ENCODE measurements around the gene FBXO4. TPM values are rescaled to one million over a fixed set of nuclear protein-coding genes. Genes with fewer than 3 reads are reported as not detected.

The FBXO4 gene
- polyA plus RNA-seq, 2 of the 4 experiments (the other 2 are of a cell fraction): 9.8 to 22.5 TPM

DNA sequence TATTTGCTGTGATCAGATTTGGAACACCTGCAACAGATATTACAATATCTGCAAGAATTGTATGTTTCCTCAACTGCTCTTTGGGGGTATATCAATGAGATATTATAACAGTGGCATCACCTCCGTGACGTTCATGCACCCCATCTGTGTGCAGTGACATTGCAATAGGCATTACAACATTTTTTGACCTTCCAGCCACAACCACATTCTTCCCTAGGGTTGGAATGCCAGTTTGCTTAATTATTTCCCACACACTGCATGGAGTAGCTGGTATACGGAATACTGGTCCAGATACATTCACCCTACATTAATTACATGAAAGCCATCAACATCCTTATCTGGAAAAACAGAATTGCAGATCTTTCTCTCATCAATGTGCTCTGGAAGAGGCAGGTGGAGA lies 42.3 kb downstream of the FBXO4 start:
- FAIRE-seq: no peak
- no peak overlapping the region for H3K4me2 ChIP-seq
- no peaks in the 10 kb centered on the region for H3K9me3 ChIP-seq
- no peak for TF ChIP-seq NFE2L2 (conservative IDR thresholded peaks at IDR 0.05; ENCODE audit: low read length)
- no peak for TF ChIP-seq MAZ (IDR thresholded peaks at IDR 0.05; ENCODE audit: borderline replicate concordance, low read depth, low read length)
- no peak for TF ChIP-seq POLR2A (IDR thresholded peaks at IDR 0.05; ENCODE audit: low read length)
- no peak for TF ChIP-seq PHF8 (IDR thresholded peaks at IDR 0.05; ENCODE audit: borderline replicate concordance, low read depth)
- TF ChIP-seq HDAC2 (IDR thresholded peaks at IDR 0.05): no peak
- ChIA-PET CTCF (no interaction called here), POLR2A (no interaction called here)
- no peak overlapping the region for H3K4me3 ChIP-seq
- no peak for DNase-seq (ENCODE audit: low read depth in 1 of 2, low spot score in 1 of 2)
- WGBS (ENCODE audit: missing lambda C conversion rate): 7% methylated on average over 3 of the region's 3 CpGs
- ATAC-seq: no peak
- no peak overlapping the region for H3K27ac ChIP-seq
- H3K4me1 ChIP-seq: no peaks in the 10 kb centered on the region

DNA sequence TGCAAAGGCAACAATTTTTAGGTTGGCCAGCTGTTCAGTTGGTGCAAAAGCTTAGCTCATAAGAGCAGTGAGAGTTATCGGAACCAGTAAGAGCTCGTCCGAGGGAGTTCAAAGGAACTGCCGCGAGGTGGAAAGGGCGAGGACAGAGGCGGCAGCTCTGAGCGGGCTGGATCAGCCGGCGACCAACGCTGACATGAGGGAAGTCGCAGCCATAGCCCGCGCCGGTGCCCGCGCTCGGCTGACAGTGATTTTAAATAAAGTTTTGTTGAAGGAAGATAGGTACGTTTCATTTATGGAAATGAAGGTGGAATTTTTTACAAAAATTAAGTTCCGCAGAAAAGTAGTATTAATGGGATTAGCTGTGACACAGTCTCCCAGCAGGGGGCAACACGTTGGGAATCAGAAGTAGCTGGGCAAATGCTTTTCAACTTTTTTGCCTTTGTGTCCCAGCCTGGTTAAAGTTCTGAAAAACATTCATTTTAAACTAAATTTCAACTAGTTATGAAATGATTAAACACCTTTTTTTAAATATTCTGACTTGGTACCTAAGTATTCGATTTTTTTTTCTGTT lies 43.2 kb downstream of the FBXO4 start:
- H3K9me3 ChIP-seq: no peaks in the 10 kb centered on the region
- FAIRE-seq: no peak
- H3K4me1 ChIP-seq: no peaks in the 10 kb centered on the region
- H3K27ac ChIP-seq: no peak overlapping the region
- H3K4me3 ChIP-seq: no peak overlapping the region
- DNase-seq (ENCODE audit: low read depth in 1 of 2, low spot score in 1 of 2): no peak
- ChIA-PET CTCF (interaction anchor here (1.3 kb wide), 1 partner anchor 22 kb away, joined by 3 read pairs; no protein-coding TSS in a partner anchor), POLR2A (no interaction called here)
- 74% methylated on average over 22 of the region's 22 CpGs for WGBS (ENCODE audit: missing lambda C conversion rate)
- H3K4me2 ChIP-seq: no peak overlapping the region
- ATAC-seq: no peak
- TF ChIP-seq, protein P1, sequence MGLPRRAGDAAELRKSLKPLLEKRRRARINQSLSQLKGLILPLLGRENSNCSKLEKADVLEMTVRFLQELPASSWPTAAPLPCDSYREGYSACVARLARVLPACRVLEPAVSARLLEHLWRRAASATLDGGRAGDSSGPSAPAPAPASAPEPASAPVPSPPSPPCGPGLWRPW (IDR thresholded peaks at IDR 0.05): no peak
- TF ChIP-seq MAFK (IDR thresholded peaks at IDR 0.05; ENCODE audit: partially characterized antibody) (no peak), CHD4 (IDR thresholded peaks at IDR 0.05; ENCODE audit: borderline replicate concordance) (no peak), NPAS2 (CRISPR knock-in tag; IDR thresholded peaks at IDR 0.05; ENCODE audit: borderline replicate concordance) (no peak), GATA3 (IDR thresholded peaks at IDR 0.05; ENCODE audit: borderline replicate concordance) (no peak), FOSB (CRISPR knock-in tag; IDR thresholded peaks at IDR 0.05) (no peak), RARB (CRISPR knock-in tag; IDR thresholded peaks at IDR 0.05) (no peak), RNF2 (IDR thresholded peaks at IDR 0.05; ENCODE audit: borderline replicate concordance, low read depth) (no peak), BHLHE40 (IDR thresholded peaks at IDR 0.05; ENCODE audit: low read depth, low read length) (no peak), RCOR1 (IDR thresholded peaks at IDR 0.05; ENCODE audit: low read depth, low read length) (no peak), FOSL2 (IDR thresholded peaks at IDR 0.05) (no peak), FOSL2 (CRISPR knock-in tag; IDR thresholded peaks at IDR 0.05) (no peak), HDAC2 (IDR thresholded peaks at IDR 0.05) (no peak), EHMT2 (IDR thresholded peaks at IDR 0.05; ENCODE audit: low read depth) (no peak)
- TF ChIP-seq, protein P2, sequence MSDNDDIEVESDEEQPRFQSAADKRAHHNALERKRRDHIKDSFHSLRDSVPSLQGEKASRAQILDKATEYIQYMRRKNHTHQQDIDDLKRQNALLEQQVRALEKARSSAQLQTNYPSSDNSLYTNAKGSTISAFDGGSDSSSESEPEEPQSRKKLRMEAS (IDR thresholded peaks at IDR 0.05): no peak
- TF ChIP-seq, protein P3, sequence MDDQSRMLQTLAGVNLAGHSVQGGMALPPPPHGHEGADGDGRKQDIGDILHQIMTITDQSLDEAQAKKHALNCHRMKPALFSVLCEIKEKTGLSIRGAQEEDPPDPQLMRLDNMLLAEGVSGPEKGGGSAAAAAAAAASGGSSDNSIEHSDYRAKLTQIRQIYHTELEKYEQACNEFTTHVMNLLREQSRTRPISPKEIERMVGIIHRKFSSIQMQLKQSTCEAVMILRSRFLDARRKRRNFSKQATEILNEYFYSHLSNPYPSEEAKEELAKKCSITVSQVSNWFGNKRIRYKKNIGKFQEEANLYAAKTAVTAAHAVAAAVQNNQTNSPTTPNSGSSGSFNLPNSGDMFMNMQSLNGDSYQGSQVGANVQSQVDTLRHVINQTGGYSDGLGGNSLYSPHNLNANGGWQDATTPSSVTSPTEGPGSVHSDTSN (IDR thresholded peaks at IDR 0.05): no peak

DNA sequence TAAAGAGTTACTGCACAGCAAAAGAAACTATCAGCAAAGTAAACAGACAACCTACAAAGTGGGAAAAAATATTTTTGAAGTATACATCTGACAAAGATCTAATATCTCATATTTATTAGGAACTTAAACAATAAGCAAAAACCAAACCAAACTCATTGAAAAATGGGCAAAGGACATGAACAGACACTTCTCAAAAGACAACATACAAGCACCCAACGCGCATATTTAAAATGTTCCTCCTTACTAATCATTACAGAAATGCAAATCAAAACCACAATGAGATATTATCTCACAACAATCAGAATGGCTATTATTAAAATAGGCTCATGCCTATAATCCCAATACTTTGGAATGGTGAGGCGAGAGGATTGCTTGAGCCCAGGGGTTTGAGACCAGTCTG lies 48.0 kb downstream of the FBXO4 start:
- ChIA-PET CTCF (no interaction called here), POLR2A (no interaction called here)
- TF ChIP-seq JUN (IDR thresholded peaks at IDR 0.05) (no peak), HOXB5 (CRISPR knock-in tag; IDR thresholded peaks at IDR 0.05) (no peak), TFCP2L1 (CRISPR knock-in tag; IDR thresholded peaks at IDR 0.05) (no peak), POLR2A (IDR thresholded peaks at IDR 0.05; ENCODE audit: low read length) (no peak), FOSL2 (IDR thresholded peaks at IDR 0.05) (no peak), FOSL2 (CRISPR knock-in tag; IDR thresholded peaks at IDR 0.05) (no peak), HOXA7 (CRISPR knock-in tag; IDR thresholded peaks at IDR 0.05) (no peak), FOSB (CRISPR knock-in tag; IDR thresholded peaks at IDR 0.05) (no peak), ZFP36 (IDR thresholded peaks at IDR 0.05; ENCODE audit: borderline replicate concordance, partially characterized antibody) (no peak), TP53 (CRISPR knock-in tag; IDR thresholded peaks at IDR 0.05) (no peak), RNF2 (IDR thresholded peaks at IDR 0.05; ENCODE audit: borderline replicate concordance, low read depth) (no peak), RCOR1 (IDR thresholded peaks at IDR 0.05; ENCODE audit: low read depth, low read length) (no peak), MAZ (IDR thresholded peaks at IDR 0.05; ENCODE audit: borderline replicate concordance, low read depth, low read length) (no peak), EHMT2 (IDR thresholded peaks at IDR 0.05; ENCODE audit: low read depth) (no peak), ZSCAN20 (CRISPR knock-in tag; IDR thresholded peaks at IDR 0.05) (no peak)
- TF ChIP-seq, protein P2 (IDR thresholded peaks at IDR 0.05): no peak
- TF ChIP-seq, protein P4, sequence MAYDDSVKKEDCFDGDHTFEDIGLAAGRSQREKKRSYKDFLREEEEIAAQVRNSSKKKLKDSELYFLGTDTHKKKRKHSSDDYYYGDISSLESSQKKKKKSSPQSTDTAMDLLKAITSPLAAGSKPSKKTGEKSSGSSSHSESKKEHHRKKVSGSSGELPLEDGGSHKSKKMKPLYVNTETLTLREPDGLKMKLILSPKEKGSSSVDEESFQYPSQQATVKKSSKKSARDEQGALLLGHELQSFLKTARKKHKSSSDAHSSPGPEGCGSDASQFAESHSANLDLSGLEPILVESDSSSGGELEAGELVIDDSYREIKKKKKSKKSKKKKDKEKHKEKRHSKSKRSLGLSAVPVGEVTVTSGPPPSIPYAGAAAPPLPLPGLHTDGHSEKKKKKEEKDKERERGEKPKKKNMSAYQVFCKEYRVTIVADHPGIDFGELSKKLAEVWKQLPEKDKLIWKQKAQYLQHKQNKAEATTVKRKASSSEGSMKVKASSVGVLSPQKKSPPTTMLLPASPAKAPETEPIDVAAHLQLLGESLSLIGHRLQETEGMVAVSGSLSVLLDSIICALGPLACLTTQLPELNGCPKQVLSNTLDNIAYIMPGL (CRISPR knock-in tag; IDR thresholded peaks at IDR 0.05; ENCODE audit: borderline replicate concordance): no peak
- TF ChIP-seq, protein P5, sequence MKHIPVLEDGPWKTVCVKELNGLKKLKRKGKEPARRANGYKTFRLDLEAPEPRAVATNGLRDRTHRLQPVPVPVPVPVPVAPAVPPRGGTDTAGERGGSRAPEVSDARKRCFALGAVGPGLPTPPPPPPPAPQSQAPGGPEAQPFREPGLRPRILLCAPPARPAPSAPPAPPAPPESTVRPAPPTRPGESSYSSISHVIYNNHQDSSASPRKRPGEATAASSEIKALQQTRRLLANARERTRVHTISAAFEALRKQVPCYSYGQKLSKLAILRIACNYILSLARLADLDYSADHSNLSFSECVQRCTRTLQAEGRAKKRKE (CRISPR knock-in tag; IDR thresholded peaks at IDR 0.05; ENCODE audit: low read depth): no peak
- TF ChIP-seq, protein P6, sequence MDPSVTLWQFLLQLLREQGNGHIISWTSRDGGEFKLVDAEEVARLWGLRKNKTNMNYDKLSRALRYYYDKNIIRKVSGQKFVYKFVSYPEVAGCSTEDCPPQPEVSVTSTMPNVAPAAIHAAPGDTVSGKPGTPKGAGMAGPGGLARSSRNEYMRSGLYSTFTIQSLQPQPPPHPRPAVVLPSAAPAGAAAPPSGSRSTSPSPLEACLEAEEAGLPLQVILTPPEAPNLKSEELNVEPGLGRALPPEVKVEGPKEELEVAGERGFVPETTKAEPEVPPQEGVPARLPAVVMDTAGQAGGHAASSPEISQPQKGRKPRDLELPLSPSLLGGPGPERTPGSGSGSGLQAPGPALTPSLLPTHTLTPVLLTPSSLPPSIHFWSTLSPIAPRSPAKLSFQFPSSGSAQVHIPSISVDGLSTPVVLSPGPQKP (IDR thresholded peaks at IDR 0.05; ENCODE audit: low read depth, low read length): no peak
- FAIRE-seq: no peak
- WGBS (ENCODE audit: missing lambda C conversion rate): 41% methylated on average over 3 of the region's 3 CpGs
- Histone ChIP-seq H3K9me3 (no peaks in the 10 kb centered on the region), H3K4me2 (no peak overlapping the region), H3K4me1 (no peaks in the 10 kb centered on the region), H3K27ac (no peak overlapping the region), H3K4me3 (no peak overlapping the region)
- DNase-seq (ENCODE audit: low read depth in 1 of 2, low spot score in 1 of 2): no peak
- no peak for ATAC-seq
